NCI-H1092 treated with DMSO at 0.1 percent for 48 hours (cell line): ENCODE data around the gene PPEF2.

Experiments
- DNase-seq: peaks from one replicate; lab custom pipeline; 2025; lab: John Stamatoyannopoulos, UW

PPEF2 gene

GRCh38 chr4:75834095-75834771, 68.0 kb downstream of the PPEF2 start:
- DNase-seq = no peak

GRCh38 chr4:75831856-75832405, 70.3 kb downstream of the PPEF2 start:
- no peak for DNase-seq

- no peak for DNase-seq
Measured at GRCh38 chr4:75830906-75831305, 71.3 kb downstream of the PPEF2 start.

- no peak for DNase-seq
Measured at GRCh38 chr4:75823812-75824211, 78.4 kb downstream of the PPEF2 start.

- DNase-seq = no peak
Measured at GRCh38 chr4:75822416-75822815, 79.8 kb downstream of the PPEF2 start.

GRCh38 chr4:75821966-75822365, 80.3 kb downstream of the PPEF2 start:
- no peak for DNase-seq

GRCh38 chr4:75821216-75821615, 81.0 kb downstream of the PPEF2 start:
- DNase-seq = no peak

GRCh38 chr4:75820676-75821075, 81.6 kb downstream of the PPEF2 start:
- no peak for DNase-seq

- no peak for DNase-seq
Measured at GRCh38 chr4:75820197-75820596, 82.1 kb downstream of the PPEF2 start.

- no peak for DNase-seq
Measured at GRCh38 chr4:75819121-75819520, 83.1 kb downstream of the PPEF2 start.

GRCh38 chr4:75817901-75818300, 84.4 kb downstream of the PPEF2 start:
- DNase-seq = no peak
